ENCODE results near the gene HLX. TPM values are rescaled to one million over a fixed set of nuclear protein-coding genes. Genes with fewer than 3 reads are reported as not detected.
A peak's percentile ranks its signal among the peaks of the same experiment; 100 is the strongest.

HLX gene
- total and polyA plus RNA-seq, 11 donors: 3.3 to 14.8 (median 6.7) TPM

DNA sequence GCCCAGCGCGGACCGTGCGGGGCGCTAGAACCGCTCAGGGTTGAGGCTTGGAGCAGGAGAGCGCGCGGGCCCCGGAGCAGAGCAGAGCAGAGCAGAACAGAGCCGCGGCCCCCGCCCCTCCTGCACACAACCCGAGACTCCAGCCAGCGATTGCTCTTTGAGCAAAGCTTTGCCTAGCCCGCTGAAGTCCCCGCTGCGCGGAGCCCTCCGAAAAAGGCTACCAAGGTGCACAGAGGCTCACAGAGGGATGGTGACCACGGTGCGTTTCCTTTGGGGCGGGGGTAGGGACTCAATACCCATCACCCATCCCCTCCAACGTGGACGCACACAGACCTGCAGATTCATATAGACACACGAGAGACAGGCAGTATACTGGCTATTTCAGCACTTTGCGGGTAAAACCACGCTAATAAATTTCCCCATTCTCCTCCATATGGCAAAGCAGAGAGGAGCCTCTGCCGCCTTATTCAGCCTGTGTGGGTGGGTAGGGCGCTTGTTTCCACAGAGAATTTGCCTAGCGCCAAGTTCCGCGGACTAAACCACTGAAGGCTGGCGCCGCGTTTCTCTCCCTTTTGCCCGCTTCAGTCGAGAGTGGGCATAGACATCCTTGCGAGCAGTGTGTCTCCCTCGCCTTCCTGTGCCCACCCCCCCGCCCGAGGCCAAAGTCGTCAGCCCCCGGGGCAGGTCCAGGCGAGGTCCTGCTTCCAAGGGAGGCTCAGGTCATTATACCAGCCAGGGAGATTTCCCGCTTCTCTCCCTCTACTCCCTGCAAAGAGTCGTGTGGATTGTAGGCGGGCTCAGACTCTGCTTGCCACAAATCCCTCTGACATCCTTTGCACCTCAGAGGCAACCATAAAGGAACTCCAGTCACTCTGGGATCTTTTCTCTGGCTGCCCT is 8.5 kb downstream of the HLX start:
- intact Hi-C loops (cut with DNase I): loop anchor here in 3 of 10 donors (10.0 kb wide), 3 partner anchors 147 to 1567 kb away; no protein-coding TSS in a partner anchor
- Histone ChIP-seq H3K9me3 (no peaks in the 10 kb centered on the region), H3K27ac (peak overlapping the region in 1 of 12 donors; percentile 71), H3K4me3 (peak overlapping the region in 7 of 12 donors; percentile 1 to 39 (median 26)), H3K27me3 (peaks cover 24 to 84% (median 49%) of the 10 kb centered on the region in 9 donors), H3K4me1 (peaks cover 0 to 41% (median 8%) of the 10 kb centered on the region in 12 donors), H3K36me3 (peaks cover 0 to 34% (median 28%) of the 10 kb centered on the region in 9 donors)
- peak in 1 of 5 donors; percentile 32 for DNase-seq
- peak in 3 of 4 donors; percentile 34 to 56 (median 52) for ATAC-seq
- TF ChIP-seq, protein P1, sequence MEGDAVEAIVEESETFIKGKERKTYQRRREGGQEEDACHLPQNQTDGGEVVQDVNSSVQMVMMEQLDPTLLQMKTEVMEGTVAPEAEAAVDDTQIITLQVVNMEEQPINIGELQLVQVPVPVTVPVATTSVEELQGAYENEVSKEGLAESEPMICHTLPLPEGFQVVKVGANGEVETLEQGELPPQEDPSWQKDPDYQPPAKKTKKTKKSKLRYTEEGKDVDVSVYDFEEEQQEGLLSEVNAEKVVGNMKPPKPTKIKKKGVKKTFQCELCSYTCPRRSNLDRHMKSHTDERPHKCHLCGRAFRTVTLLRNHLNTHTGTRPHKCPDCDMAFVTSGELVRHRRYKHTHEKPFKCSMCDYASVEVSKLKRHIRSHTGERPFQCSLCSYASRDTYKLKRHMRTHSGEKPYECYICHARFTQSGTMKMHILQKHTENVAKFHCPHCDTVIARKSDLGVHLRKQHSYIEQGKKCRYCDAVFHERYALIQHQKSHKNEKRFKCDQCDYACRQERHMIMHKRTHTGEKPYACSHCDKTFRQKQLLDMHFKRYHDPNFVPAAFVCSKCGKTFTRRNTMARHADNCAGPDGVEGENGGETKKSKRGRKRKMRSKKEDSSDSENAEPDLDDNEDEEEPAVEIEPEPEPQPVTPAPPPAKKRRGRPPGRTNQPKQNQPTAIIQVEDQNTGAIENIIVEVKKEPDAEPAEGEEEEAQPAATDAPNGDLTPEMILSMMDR (IDR thresholded peaks at IDR 0.05): no peak
- TF ChIP-seq POLR2A (IDR thresholded peaks at IDR 0.05): no peak
- WGBS, 4 donors: 23 to 46% (median 33%) methylated on average over 42 to 48 of the region's 48 CpGs

DNA sequence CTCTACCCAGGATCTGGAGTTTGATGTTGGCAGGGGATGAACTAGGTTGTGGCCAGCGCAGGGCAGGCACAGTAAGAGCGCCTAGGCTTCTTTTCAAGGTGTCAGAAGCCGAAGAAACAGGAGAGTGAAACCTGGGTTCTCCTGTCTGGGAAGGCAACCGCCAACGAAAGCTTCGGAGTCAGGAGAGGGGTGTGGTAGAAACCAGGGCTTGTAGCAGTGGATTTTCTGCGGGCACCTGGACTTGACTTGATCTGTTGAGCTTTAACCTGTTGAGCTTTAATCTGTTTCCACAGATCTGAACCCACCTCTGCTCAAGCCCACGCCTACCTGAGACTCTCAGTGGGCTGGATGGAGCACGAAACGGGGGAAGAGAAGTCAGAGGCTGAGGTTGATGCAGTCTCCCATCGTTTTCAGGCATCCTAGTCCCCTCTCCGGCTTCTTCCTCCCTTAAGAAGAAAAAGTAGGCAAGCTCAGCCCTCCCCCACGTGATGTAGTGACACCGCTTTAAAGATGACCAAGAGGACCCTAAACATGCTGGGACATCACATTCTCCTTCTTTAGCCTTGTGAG is 9.3 kb downstream of the HLX start:
- peaks cover 0 to 37% (median 8%) of the 10 kb centered on the region in 12 donors for H3K4me1 ChIP-seq
- no peak overlapping the region for H3K4me3 ChIP-seq
- DNase-seq (no peak), ATAC-seq (no peak)
- WGBS, 4 donors: 46 to 63% (median 54%) methylated on average over 10 to 14 of the region's 14 CpGs
- H3K9me3 ChIP-seq: no peaks in the 10 kb centered on the region
- no peak for TF ChIP-seq POLR2A (IDR thresholded peaks at IDR 0.05)
- TF ChIP-seq, protein P1 (IDR thresholded peaks at IDR 0.05): no peak
- intact Hi-C loops (cut with DNase I): loop anchor here in 3 of 10 donors (10.0 kb wide), 3 partner anchors 146 to 1566 kb away; no protein-coding TSS in a partner anchor
- peak overlapping the region in 1 of 12 donors; percentile 71 for H3K27ac ChIP-seq
- peaks cover 26 to 91% (median 56%) of the 10 kb centered on the region in 9 donors for H3K27me3 ChIP-seq
- H3K36me3 ChIP-seq: peaks cover 0 to 31% (median 25%) of the 10 kb centered on the region in 9 donors

DNA sequence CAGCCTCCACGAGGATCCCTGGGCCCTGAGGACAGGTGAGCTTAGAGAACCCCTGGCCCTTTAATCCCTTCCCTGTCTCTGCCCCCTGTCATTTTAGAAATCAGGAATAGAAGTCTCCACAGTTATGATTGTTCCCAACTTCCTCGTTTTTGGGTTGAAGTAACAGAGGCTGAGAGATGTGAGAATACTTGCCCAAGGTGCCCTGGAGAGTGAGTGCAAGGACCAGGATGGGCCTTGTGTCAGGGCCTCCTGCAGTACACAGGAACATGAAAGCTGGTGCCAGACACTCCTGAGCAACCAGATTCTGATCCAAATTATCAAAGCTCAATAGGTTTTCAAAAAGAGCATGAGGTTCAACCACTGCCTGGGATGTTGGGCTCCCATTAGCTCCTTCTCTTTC is 10.1 kb downstream of the HLX start:
- intact Hi-C loops (cut with DNase I): loop anchor here in 3 of 10 donors (10.0 kb wide), 3 partner anchors 145 to 1565 kb away; no protein-coding TSS in a partner anchor
- TF ChIP-seq POLR2A (IDR thresholded peaks at IDR 0.05): no peak
- TF ChIP-seq, protein P1 (IDR thresholded peaks at IDR 0.05): no peak
- no peaks in the 10 kb centered on the region for H3K9me3 ChIP-seq
- H3K36me3 ChIP-seq: peaks cover 0 to 23% (median 17%) of the 10 kb centered on the region in 9 donors
- WGBS, 4 donors: 26 to 54% (median 41%) methylated on average over 2 of the region's 2 CpGs
- H3K4me3 ChIP-seq: no peak overlapping the region
- DNase-seq (no peak), ATAC-seq (no peak)
- peaks cover 33 to 96% (median 64%) of the 10 kb centered on the region in 9 donors for H3K27me3 ChIP-seq
- H3K27ac ChIP-seq: no peak overlapping the region
- H3K4me1 ChIP-seq: peaks cover 0 to 45% (median 9%) of the 10 kb centered on the region in 12 donors
